ENCODE results near the gene APOA1.

APOA1 gene

DNA sequence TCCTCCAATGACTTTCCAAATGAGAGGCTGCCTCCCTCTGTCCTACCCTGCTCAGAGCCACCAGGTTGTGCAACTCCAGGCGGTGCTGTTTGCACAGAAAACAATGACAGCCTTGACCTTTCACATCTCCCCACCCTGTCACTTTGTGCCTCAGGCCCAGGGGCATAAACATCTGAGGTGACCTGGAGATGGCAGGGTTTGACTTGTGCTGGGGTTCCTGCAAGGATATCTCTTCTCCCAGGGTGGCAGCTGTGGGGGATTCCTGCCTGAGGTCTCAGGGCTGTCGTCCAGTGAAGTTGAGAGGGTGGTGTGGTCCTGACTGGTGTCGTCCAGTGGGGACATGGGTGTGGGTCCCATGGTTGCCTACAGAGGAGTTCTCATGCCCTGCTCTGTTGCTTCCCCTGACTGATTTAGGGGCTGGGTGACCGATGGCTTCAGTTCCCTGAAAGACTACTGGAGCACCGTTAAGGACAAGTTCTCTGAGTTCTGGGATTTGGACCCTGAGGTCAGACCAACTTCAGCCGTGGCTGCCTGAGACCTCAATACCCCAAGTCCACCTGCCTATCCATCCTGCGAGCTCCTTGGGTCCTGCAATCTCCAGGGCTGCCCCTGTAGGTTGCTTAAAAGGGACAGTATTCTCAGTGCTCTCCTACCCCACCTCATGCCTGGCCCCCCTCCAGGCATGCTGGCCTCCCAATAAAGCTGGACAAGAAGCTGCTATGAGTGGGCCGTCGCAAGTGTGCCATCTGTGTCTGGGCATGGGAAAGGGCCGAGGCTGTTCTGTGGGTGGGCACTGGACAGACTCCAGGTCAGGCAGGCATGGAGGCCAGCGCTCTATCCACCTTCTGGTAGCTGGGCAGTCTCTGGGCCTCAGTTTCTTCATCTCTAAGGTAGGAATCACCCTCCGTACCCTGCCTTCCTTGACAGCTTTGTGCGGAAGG is 4.8 kb downstream of the APOA1 start (continued):
- TF ChIP-seq ZNF239 (tag by site-specific recombination; IDR thresholded peaks at IDR 0.05) (no peak), ZNF16 (tag by site-specific recombination; IDR thresholded peaks at IDR 0.05; ENCODE audit: low read depth) (no peak)

DNA sequence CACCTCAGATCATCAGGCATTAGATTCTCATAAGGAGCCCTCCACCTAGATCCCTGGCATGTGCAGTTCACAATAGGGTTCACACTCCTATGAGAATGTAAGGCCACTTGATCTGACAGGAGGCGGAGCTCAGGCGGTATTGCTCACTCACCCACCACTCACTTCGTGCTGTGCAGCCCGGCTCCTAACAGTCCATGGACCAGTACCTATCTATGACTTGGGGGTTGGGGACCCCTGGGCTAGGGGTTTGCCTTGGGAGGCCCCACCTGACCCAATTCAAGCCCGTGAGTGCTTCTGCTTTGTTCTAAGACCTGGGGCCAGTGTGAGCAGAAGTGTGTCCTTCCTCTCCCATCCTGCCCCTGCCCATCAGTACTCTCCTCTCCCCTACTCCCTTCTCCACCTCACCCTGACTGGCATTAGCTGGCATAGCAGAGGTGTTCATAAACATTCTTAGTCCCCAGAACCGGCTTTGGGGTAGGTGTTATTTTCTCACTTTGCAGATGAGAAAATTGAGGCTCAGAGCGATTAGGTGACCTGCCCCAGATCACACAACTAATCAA is 5.6 kb downstream of the APOA1 start:
- Histone ChIP-seq H3K9me3 (ENCODE audit: control insufficient read depth, insufficient read depth, low read depth, low read length) (no peaks in the 10 kb centered on the region), H3K27ac (ENCODE audit: extremely low read depth, low read depth, low read length) (no peak overlapping the region), H3K4me1 (ENCODE audit: control insufficient read depth, insufficient read depth, low read length) (no peaks in the 10 kb centered on the region), H3K36me3 (ENCODE audit: control insufficient read depth in 2 of 2, insufficient read depth in 1 of 2, low read length in 2 of 2) (no peaks in the 10 kb centered on the region), H3K4me3 (ENCODE audit: low read depth, low read length) (no peak overlapping the region)
- CTCF ChIA-PET, result no interaction called here
- POLR2A ChIA-PET, result no interaction called here
- TF ChIP-seq ZNF768 (tag by site-specific recombination; IDR thresholded peaks at IDR 0.05) (no peak), KLF9 (tag by site-specific recombination; IDR thresholded peaks at IDR 0.05; ENCODE audit: low read depth) (no peak)

- Histone ChIP-seq H3K4me3 (ENCODE audit: low read depth, low read length) (no peak overlapping the region), H3K4me1 (ENCODE audit: control insufficient read depth, insufficient read depth, low read length) (no peaks in the 10 kb centered on the region), H3K27ac (ENCODE audit: extremely low read depth, low read depth, low read length) (no peak overlapping the region), H3K36me3 (ENCODE audit: control insufficient read depth in 2 of 2, insufficient read depth in 1 of 2, low read length in 2 of 2) (no peaks in the 10 kb centered on the region), H3K9me3 (ENCODE audit: control insufficient read depth, insufficient read depth, low read depth, low read length) (no peaks in the 10 kb centered on the region)
- ChIA-PET POLR2A (no interaction called here), CTCF (no interaction called here)
- TF ChIP-seq ZNF10 (tag by site-specific recombination; IDR thresholded peaks at IDR 0.05) (no peak), ZNF560 (tag by site-specific recombination; IDR thresholded peaks at IDR 0.05; ENCODE audit: borderline replicate concordance) (no peak), GLI2 (tag by site-specific recombination; IDR thresholded peaks at IDR 0.05; ENCODE audit: borderline replicate concordance, low read depth) (no peak), ZNF248 (tag by site-specific recombination; IDR thresholded peaks at IDR 0.05) (no peak), ZNF292 (tag by site-specific recombination; IDR thresholded peaks at IDR 0.05; ENCODE audit: borderline replicate concordance, low read depth) (no peak), ZNF580 (tag by site-specific recombination; IDR thresholded peaks at IDR 0.05) (no peak), HOXA7 (CRISPR knock-in tag; IDR thresholded peaks at IDR 0.05; ENCODE audit: borderline replicate concordance) (no peak), GLIS1 (tag by site-specific recombination; IDR thresholded peaks at IDR 0.05) (no peak), ZNF423 (tag by site-specific recombination; IDR thresholded peaks at IDR 0.05) (no peak), ZBTB10 (tag by site-specific recombination; IDR thresholded peaks at IDR 0.05) (no peak), ZNF654 (tag by site-specific recombination; IDR thresholded peaks at IDR 0.05; ENCODE audit: low read depth) (no peak), RBAK (tag by site-specific recombination; IDR thresholded peaks at IDR 0.05) (no peak), ZNF48 (tag by site-specific recombination; IDR thresholded peaks at IDR 0.05) (no peak), ZNF324 (tag by site-specific recombination; IDR thresholded peaks at IDR 0.05) (no peak)
- TF ChIP-seq, protein P1, sequence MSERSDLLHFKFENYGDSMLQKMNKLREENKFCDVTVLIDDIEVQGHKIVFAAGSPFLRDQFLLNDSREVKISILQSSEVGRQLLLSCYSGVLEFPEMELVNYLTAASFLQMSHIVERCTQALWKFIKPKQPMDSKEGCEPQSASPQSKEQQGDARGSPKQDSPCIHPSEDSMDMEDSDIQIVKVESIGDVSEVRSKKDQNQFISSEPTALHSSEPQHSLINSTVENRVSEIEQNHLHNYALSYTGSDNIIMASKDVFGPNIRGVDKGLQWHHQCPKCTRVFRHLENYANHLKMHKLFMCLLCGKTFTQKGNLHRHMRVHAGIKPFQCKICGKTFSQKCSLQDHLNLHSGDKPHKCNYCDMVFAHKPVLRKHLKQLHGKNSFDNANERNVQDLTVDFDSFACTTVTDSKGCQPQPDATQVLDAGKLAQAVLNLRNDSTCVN (tag by site-specific recombination; optimal IDR thresholded peaks at IDR 0.05), result no peak
- TF ChIP-seq, protein P2, sequence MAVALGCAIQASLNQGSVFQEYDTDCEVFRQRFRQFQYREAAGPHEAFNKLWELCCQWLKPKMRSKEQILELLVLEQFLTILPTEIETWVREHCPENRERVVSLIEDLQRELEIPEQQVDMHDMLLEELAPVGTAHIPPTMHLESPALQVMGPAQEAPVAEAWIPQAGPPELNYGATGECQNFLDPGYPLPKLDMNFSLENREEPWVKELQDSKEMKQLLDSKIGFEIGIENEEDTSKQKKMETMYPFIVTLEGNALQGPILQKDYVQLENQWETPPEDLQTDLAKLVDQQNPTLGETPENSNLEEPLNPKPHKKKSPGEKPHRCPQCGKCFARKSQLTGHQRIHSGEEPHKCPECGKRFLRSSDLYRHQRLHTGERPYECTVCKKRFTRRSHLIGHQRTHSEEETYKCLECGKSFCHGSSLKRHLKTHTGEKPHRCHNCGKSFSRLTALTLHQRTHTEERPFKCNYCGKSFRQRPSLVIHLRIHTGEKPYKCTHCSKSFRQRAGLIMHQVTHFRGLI (tag by site-specific recombination; IDR thresholded peaks at IDR 0.05), result no peak
These were observed 7.1 kb downstream of the APOA1 start for GRCh38 chr11:116830184-116830912.
